Lower leg skin (tissue), 4 donors: ENCODE measurements around the gene JAML. TPM values are rescaled to one million over a fixed set of nuclear protein-coding genes. Genes with fewer than 3 reads are reported as not detected.
"Not testable (repeated sequence)": the region's sequence is repeated elsewhere in the genome, so short reads cannot be mapped to it uniquely, and the experiment has no call there.

Source experiments
- DNase-seq, 2 donors: peaks; one replicate each; pipeline ENCODE4 v3.0.0-alpha.2; 2019; ENCODE audit warnings: low spot score in 2 of 2
- H3K4me3 ChIP-seq: fragments of 200-600 bp; sonication (generic); 2 replicates; pipeline ENCODE4 v1.5.1; 2017; ENCODE audit warnings: mild to moderate bottlenecking, low read depth; ENCODE audit not compliant: poor library complexity, severe bottlenecking
- POLR2A ChIP-seq, 2 donors: fragments of 450-650 bp; IDR thresholded peaks; one replicate each; pipeline ENCODE4 v1.6.1; 2016 to 2017; ENCODE audit warnings: antibody characterized with exemption in 2 of 2, mild to moderate bottlenecking in 1 of 2, moderate library complexity in 1 of 2
- WGBS, 2 donors: methylation state at CpG; one replicate each; pipeline ENCODE4 v1.1.5; 2018; 5-methylcytosine and 5-hydroxymethylcytosine counted together
- intact Hi-C: fragments of 100-400 bp; cut with DNase I; formaldehyde crosslinking; loops from one replicate; pipeline ENCODE4 v1.15.0; 2023; ENCODE audit warnings: low total_unique reads
- total RNA-seq, 4 donors: library from RNA; depleted of rRNA; stranded (reverse); fragments of >200 nt; gene quantifications; one replicate each; pipeline ENCODE4 v1.1.0, GENCODE V29; 2016
- TF ChIP-seq, protein P1 (sequence below), 3 donors: fragments of 450-650 bp; IDR thresholded peaks; one replicate each; pipeline ENCODE4 v1.5.1; 2016; ENCODE audit warnings: antibody characterized with exemption in 3 of 3, mild to moderate bottlenecking in 3 of 3, moderate library complexity in 2 of 3

Gene JAML
- total RNA-seq, 4 donors from 2014 or later = 0.42 to 3.0 (median 0.61) TPM

DNA sequence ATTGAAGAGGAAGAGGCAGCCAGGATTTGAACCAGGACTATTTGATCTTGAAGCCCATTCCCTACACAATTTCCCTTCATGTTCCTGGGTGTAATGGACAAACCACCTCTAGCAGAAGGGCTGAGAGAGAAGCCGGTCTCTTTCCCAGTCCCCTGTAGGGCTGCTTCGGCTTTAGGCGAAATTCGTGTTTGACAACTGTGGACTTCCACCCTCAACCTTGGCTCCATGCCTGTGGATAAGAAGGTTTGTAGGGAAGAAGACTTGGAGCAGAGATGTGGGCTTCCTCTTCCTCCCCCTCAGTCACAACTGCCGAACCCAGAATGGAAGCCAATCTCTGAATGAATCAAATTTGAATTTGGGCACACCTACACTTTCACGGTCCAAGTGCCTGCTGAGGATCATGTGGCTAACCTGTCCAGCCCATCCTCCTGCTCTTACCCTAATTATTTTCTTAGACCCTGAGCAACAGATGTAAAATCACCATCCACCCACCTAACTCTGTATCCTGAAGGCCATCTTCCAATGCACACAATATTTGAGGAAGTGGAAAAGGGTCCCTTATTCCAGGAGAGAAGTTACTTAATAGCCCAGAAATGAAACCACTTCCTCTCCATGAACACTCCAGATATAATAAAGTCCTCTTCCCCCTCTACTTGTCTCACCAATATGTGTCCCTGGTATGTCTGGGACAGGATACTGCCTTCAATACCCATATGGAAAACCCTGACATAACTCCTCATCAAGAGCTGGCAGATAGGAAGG lies 38.3 kb downstream of the JAML start:
- peak in 1 of 2 donors; percentile 9 for DNase-seq
- no peak for TF ChIP-seq POLR2A (IDR thresholded peaks at IDR 0.05)
- TF ChIP-seq, protein P1, sequence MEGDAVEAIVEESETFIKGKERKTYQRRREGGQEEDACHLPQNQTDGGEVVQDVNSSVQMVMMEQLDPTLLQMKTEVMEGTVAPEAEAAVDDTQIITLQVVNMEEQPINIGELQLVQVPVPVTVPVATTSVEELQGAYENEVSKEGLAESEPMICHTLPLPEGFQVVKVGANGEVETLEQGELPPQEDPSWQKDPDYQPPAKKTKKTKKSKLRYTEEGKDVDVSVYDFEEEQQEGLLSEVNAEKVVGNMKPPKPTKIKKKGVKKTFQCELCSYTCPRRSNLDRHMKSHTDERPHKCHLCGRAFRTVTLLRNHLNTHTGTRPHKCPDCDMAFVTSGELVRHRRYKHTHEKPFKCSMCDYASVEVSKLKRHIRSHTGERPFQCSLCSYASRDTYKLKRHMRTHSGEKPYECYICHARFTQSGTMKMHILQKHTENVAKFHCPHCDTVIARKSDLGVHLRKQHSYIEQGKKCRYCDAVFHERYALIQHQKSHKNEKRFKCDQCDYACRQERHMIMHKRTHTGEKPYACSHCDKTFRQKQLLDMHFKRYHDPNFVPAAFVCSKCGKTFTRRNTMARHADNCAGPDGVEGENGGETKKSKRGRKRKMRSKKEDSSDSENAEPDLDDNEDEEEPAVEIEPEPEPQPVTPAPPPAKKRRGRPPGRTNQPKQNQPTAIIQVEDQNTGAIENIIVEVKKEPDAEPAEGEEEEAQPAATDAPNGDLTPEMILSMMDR (IDR thresholded peaks at IDR 0.05) = no peak
- 62 to 72% methylated on average over 6 of the region's 6 CpGs for WGBS, 2 donors
- no peak overlapping the region for H3K4me3 ChIP-seq
- intact Hi-C loops = no loop called here

GRCh38 chr11:118184784-118185579 lies 39.8 kb downstream of the JAML start:
- no peak for TF ChIP-seq POLR2A (IDR thresholded peaks at IDR 0.05)
- TF ChIP-seq, protein P1 (IDR thresholded peaks at IDR 0.05) = no peak
- 88 to 92% methylated on average over 12 of the region's 12 CpGs for WGBS, 2 donors
- intact Hi-C loops = no loop called here
- DNase-seq = peak in 1 of 2 donors; percentile 56
- H3K4me3 ChIP-seq = no peak overlapping the region

- intact Hi-C loops = not testable (repeated sequence)
- WGBS, 2 donors = 87 to 90% methylated on average over 5 of the region's 5 CpGs
Measured at GRCh38 chr11:118183691-118184090, 41.1 kb downstream of the JAML start.

GRCh38 chr11:118180300-118180703 lies 44.5 kb downstream of the JAML start:
- no peak for TF ChIP-seq POLR2A (IDR thresholded peaks at IDR 0.05)
- TF ChIP-seq, protein P1 (IDR thresholded peaks at IDR 0.05) = no peak
- 7 to 9% methylated on average over 9 to 11 of the region's 11 CpGs for WGBS, 2 donors
- intact Hi-C loops = no loop called here
- DNase-seq = peak in 1 of 2 donors; percentile 53
- H3K4me3 ChIP-seq = no peak overlapping the region

More at GRCh38 chr11:118183691-118184090, 41.1 kb downstream of the JAML start:
- DNase-seq, H3K4me3 ChIP-seq: not testable (repeated sequence)

GRCh38 chr11:118176778-118177134 lies 48.1 kb downstream of the JAML start:
- intact Hi-C loops = no loop called here
- H3K4me3 ChIP-seq = no peak overlapping the region
- TF ChIP-seq, protein P1 (IDR thresholded peaks at IDR 0.05) = no peak
- no peak for TF ChIP-seq POLR2A (IDR thresholded peaks at IDR 0.05)
- WGBS, 2 donors = 82 to 85% methylated on average over 4 of the region's 4 CpGs
- DNase-seq = no peak
